CD14-positive monocyte (primary cell): Measurements from ENCODE around the gene TNFRSF14. TPM values are rescaled to one million over a fixed set of nuclear protein-coding genes. Genes with fewer than 3 reads are reported as not detected.
A peak's percentile ranks its signal among the peaks of the same experiment; 100 is the strongest.

ENCODE experiments used
- DNase-seq, 3 donors: peaks; one replicate each; pipeline ENCODE4 v3.0.0-alpha.2; 2011 to 2022
- H2AFZ ChIP-seq: 2 replicates; pipeline ENCODE4 v1.6.0; 2012; ENCODE audit warnings: mild to moderate bottlenecking, low read depth, low read length, inconsistent platforms; ENCODE audit not compliant: insufficient read depth, poor library complexity, severe bottlenecking
- H3K27ac ChIP-seq, 2 donors: 1 replicate in 1 of 2; 2 replicates in 1 of 2; pipeline ENCODE4 v1.5.1; 2012 to 2013; ENCODE audit warnings: low read length in 2 of 2, control low read depth in 1 of 2, inconsistent platforms in 1 of 2, low read depth in 1 of 2, mild to moderate bottlenecking in 1 of 2
- H3K27me3 ChIP-seq, 2 donors: one replicate each; pipeline versions ENCODE4 v1.6.0 to v1.6.1; 2011 to 2013; ENCODE audit warnings: low read length in 2 of 2; ENCODE audit not compliant: control insufficient read depth in 2 of 2, insufficient read depth in 2 of 2
- H3K36me3 ChIP-seq, 2 donors: replicated peaks in 1 of 2; 1 replicate in 1 of 2; 2 replicates in 1 of 2; pipeline versions ENCODE4 v1.5.1 to v1.6.1; 2012 to 2013; ENCODE audit warnings: low read length in 2 of 2, control low read depth in 1 of 2, inconsistent platforms in 1 of 2, mild to moderate bottlenecking in 1 of 2; ENCODE audit not compliant: insufficient read depth in 2 of 2, control insufficient read depth in 1 of 2
- H3K4me1 ChIP-seq, 2 donors: 1 replicate in 1 of 2; 2 replicates in 1 of 2; pipeline versions ENCODE4 v1.5.1 to v1.6.1; 2012 to 2013; ENCODE audit warnings: low read length in 2 of 2, control low read depth in 1 of 2, inconsistent platforms in 1 of 2, mild to moderate bottlenecking in 1 of 2, moderate library complexity in 1 of 2; ENCODE audit not compliant: insufficient read depth in 2 of 2, control insufficient read depth in 1 of 2
- H3K4me2 ChIP-seq: replicated peaks from 2 replicates; pipeline ENCODE3; 2012; ENCODE audit warnings: low read length, moderate library complexity, mild to moderate bottlenecking; ENCODE audit not compliant: poor library complexity, severe bottlenecking; ENCODE audit errors: extremely low read depth
- H3K4me3 ChIP-seq, 3 experiments: fragments of 200-600 bp in 1 of 3; sonication (generic) in 1 of 3; replicated peaks in 1 of 3; 1 replicate in 2 of 3; 2 replicates in 1 of 3; pipeline ENCODE4 v1.5.1; 2011 to 2013; ENCODE audit warnings: low read length in 3 of 3, mild to moderate bottlenecking in 3 of 3, control low read depth in 2 of 3, low read depth in 2 of 3, inconsistent platforms in 1 of 3, moderate library complexity in 1 of 3
- H3K79me2 ChIP-seq: 2 replicates; pipeline ENCODE4 v1.6.0; 2012; ENCODE audit warnings: mild to moderate bottlenecking, control low read depth, inconsistent platforms, low read length, moderate library complexity; ENCODE audit not compliant: insufficient read depth
- H3K9ac ChIP-seq: 2 replicates; pipeline ENCODE4 v1.6.0; 2017; ENCODE audit warnings: low read length, mild to moderate bottlenecking; ENCODE audit not compliant: insufficient read depth, poor library complexity, severe bottlenecking
- H3K9me3 ChIP-seq, 2 donors: replicated peaks in 1 of 2; 1 replicate in 1 of 2; 2 replicates in 1 of 2; pipeline versions ENCODE4 v1.5.1 to v1.6.1; 2012 to 2013; ENCODE audit warnings: low read length in 2 of 2, control low read depth in 1 of 2; ENCODE audit not compliant: control insufficient read depth in 1 of 2, insufficient read depth in 1 of 2
- H4K20me1 ChIP-seq: 2 replicates; pipeline ENCODE4 v1.6.0; 2012; ENCODE audit warnings: mild to moderate bottlenecking, low read length, control low read depth, moderate library complexity; ENCODE audit not compliant: insufficient read depth
- H3K27ac Mint-ChIP-seq, 7 donors: one replicate each; pipeline ENCODE4 v1.8.0; 2020; ENCODE audit warnings: mild to moderate bottlenecking in 7 of 7, mixed read lengths in 7 of 7, moderate library complexity in 6 of 7, inconsistent platforms in 2 of 7
- H3K27me3 Mint-ChIP-seq, 3 donors: one replicate each; pipeline ENCODE4 v1.8.0; 2021 to 2022; ENCODE audit warnings: low read depth in 3 of 3, mild to moderate bottlenecking in 3 of 3, mixed read lengths in 3 of 3, moderate library complexity in 3 of 3, inconsistent platforms in 1 of 3
- H3K36me3 Mint-ChIP-seq, 2 donors: one replicate each; pipeline ENCODE4 v1.8.0; 2020; ENCODE audit warnings: mixed read lengths in 2 of 2, inconsistent platforms in 1 of 2, mild to moderate bottlenecking in 1 of 2
- H3K4me1 Mint-ChIP-seq: one replicate; pipeline ENCODE4 v1.8.0; 2020; ENCODE audit warnings: mild to moderate bottlenecking, mixed read lengths
- H3K4me3 Mint-ChIP-seq, 2 donors: one replicate each; pipeline ENCODE4 v1.8.0; 2020; ENCODE audit warnings: mild to moderate bottlenecking in 2 of 2, mixed read lengths in 2 of 2, moderate library complexity in 1 of 2
- H3K9me3 Mint-ChIP-seq, 7 donors: one replicate each; pipeline ENCODE4 v1.8.0; 2020 to 2022; ENCODE audit warnings: mixed read lengths in 7 of 7, mild to moderate bottlenecking in 6 of 7, moderate library complexity in 6 of 7, inconsistent platforms in 2 of 7
- CTCF ChIP-seq: fragments of 200-600 bp; IDR thresholded peaks from one replicate; pipeline ENCODE4 v1.8.0; 2022; ENCODE audit warnings: antibody characterized with exemption, mild to moderate bottlenecking
- WGBS: methylation state at CpG from one replicate; pipeline ENCODE4 v1.1.5; 2013; ENCODE audit warnings: missing lambda C conversion rate; ENCODE audit not compliant: insufficient coverage; 5-methylcytosine and 5-hydroxymethylcytosine counted together
- intact Hi-C, 2 donors: fragments of 100-400 bp; cut with micrococcal nuclease; formaldehyde crosslinking; loops; one replicate each; pipeline versions ENCODE4 v1.15.0 to v1.15.1; 2023
- polyA plus RNA-seq, 3 donors: library from polyadenylated mRNA; depleted of rRNA in 1 of 3; unstranded in 2 of 3; stranded (reverse) in 1 of 3; fragments of 300-500 nt in 2 of 3; fragments of >200 nt in 1 of 3; fragmentation: Illumina TruSeq in 2 of 3; gene quantifications; 1 replicate in 2 of 3; 2 replicates in 1 of 3; pipeline ENCODE4 v1.2.3, GENCODE V29; 2012 to 2021

TNFRSF14 gene
- polyA plus RNA-seq, 3 donors: 62.1 to 512 (median 64.4) TPM

GRCh38 chr1:2510366-2511155 is 45.6 kb upstream of the TNFRSF14 start:
- H2AFZ ChIP-seq: no peak overlapping the region
- H4K20me1 ChIP-seq: peaks cover 73% of the 10 kb centered on the region
- peaks cover 81 to 82% of the 10 kb centered on the region in 2 donors for H3K36me3 ChIP-seq
- no peak overlapping the region for H3K9ac ChIP-seq
- Mint-ChIP-seq H3K36me3 (peaks cover 52 to 76% of the 10 kb centered on the region in 2 donors), H3K27ac (no peak overlapping the region), H3K4me3 (no peak overlapping the region), H3K4me1 (no peaks in the 10 kb centered on the region), H3K9me3 (no peaks in the 10 kb centered on the region), H3K27me3 (peaks cover 0 to 2% (median 0%) of the 10 kb centered on the region in 3 donors)
- 94% methylated on average over 25 of the region's 27 CpGs for WGBS
- no peak overlapping the region for H3K4me2 ChIP-seq
- no peaks in the 10 kb centered on the region for H3K9me3 ChIP-seq
- no peaks in the 10 kb centered on the region for H3K79me2 ChIP-seq
- no peak overlapping the region for H3K27ac ChIP-seq
- H3K27me3 ChIP-seq: no peaks in the 10 kb centered on the region
- no peak overlapping the region for H3K4me3 ChIP-seq
- no peak for DNase-seq
- intact Hi-C loops: no loop called here
- TF ChIP-seq CTCF: no peak
- H3K4me1 ChIP-seq: no peaks in the 10 kb centered on the region

GRCh38 chr1:2512862-2513421 is 43.2 kb upstream of the TNFRSF14 start:
- peaks cover 70 to 99% of the 10 kb centered on the region in 2 donors for H3K36me3 Mint-ChIP-seq
- H3K27me3 Mint-ChIP-seq: peaks cover 0 to 2% (median 0%) of the 10 kb centered on the region in 3 donors
- no peak overlapping the region for H3K4me3 Mint-ChIP-seq
- H3K27ac Mint-ChIP-seq: peak overlapping the region in 2 of 7 donors; percentile 23 to 60
- no peak overlapping the region for H3K9ac ChIP-seq
- H3K27ac ChIP-seq: no peak overlapping the region
- H2AFZ ChIP-seq: no peak overlapping the region
- no peaks in the 10 kb centered on the region for H3K9me3 ChIP-seq
- no peak for DNase-seq
- WGBS: 95% methylated on average over 28 of the region's 31 CpGs
- no peaks in the 10 kb centered on the region for H3K9me3 Mint-ChIP-seq
- TF ChIP-seq CTCF: no peak
- H4K20me1 ChIP-seq: peaks cover 73% of the 10 kb centered on the region
- H3K4me3 ChIP-seq: no peak overlapping the region
- H3K4me1 ChIP-seq: no peaks in the 10 kb centered on the region
- no peak overlapping the region for H3K4me2 ChIP-seq
- H3K36me3 ChIP-seq: peaks cover 96 to 97% of the 10 kb centered on the region in 2 donors
- no peaks in the 10 kb centered on the region for H3K27me3 ChIP-seq
- intact Hi-C loops: no loop called here
- no peaks in the 10 kb centered on the region for H3K4me1 Mint-ChIP-seq
- H3K79me2 ChIP-seq: no peaks in the 10 kb centered on the region
